Measurements from ENCODE around the gene SEC24D. TPM values are rescaled to one million over a fixed set of nuclear protein-coding genes. Genes with fewer than 3 reads are reported as not detected.

The SEC24D gene
- total and polyA plus RNA-seq, 2 donors (not counting 3 experiments of a cell fraction or from before 2014, with no cell fraction given): 81.5 to 127 TPM

- Histone ChIP-seq H3K4me3 (replicated peaks in 1 of 3; ENCODE audit: insufficient read depth in 1 of 3, low read depth in 1 of 3, low read length in 3 of 3) (no peak overlapping the region), H3K9me3 (replicated peaks; ENCODE audit: control insufficient read depth, insufficient read depth, low read length) (no peaks in the 10 kb centered on the region), H3K9ac (replicated peaks; ENCODE audit: extremely low read depth, insufficient read depth, low read length) (no peak overlapping the region), H3K27me3 (ENCODE audit: control insufficient read depth in 2 of 2, insufficient read depth in 2 of 2, low read length in 2 of 2) (no peaks in the 10 kb centered on the region), H3K4me2 (ENCODE audit: insufficient read depth, low read length) (no peak overlapping the region), H3K9me1 (replicated peaks; ENCODE audit: control insufficient read depth, extremely low read depth, insufficient read depth, low read length) (no peaks in the 10 kb centered on the region), H4K20me1 (replicated peaks; ENCODE audit: control insufficient read depth, extremely low read depth, insufficient read depth, low read length) (peaks cover 2% of the 10 kb centered on the region), H2AFZ (ENCODE audit: low read depth, low read length) (no peak overlapping the region), H3K4me1 (ENCODE audit: control insufficient read depth, extremely low read depth, insufficient read depth, low read length) (peaks cover 2% of the 10 kb centered on the region), H3K36me3 (ENCODE audit: control insufficient read depth in 2 of 2, extremely low read depth in 1 of 2, insufficient read depth in 2 of 2, low read length in 2 of 2) (peaks cover 2 to 11% of the 10 kb centered on the region in 2 experiments), H3K27ac (ENCODE audit: insufficient read depth, low read depth, low read length) (no peak overlapping the region), H3K79me2 (ENCODE audit: control insufficient read depth, insufficient read depth, low read length) (peaks cover 19% of the 10 kb centered on the region)
- no TSS peak for BruUV-seq (replicated peaks)
- ChIA-PET CTCF (interaction anchor here (1.2 to 1.6 kb wide), 2 partner anchors 12 to 14 kb away, joined by 3 to 5 read pairs; no protein-coding TSS in a partner anchor), POLR2A (no interaction called here)
- TF ChIP-seq POLR2A (IDR thresholded peaks at IDR 0.05; ENCODE audit: low read depth, low read length) (no peak), FOS (IDR thresholded peaks at IDR 0.05; ENCODE audit: borderline replicate concordance, insufficient read depth, low read length) (no peak), POLR2AphosphoS5 (IDR thresholded peaks at IDR 0.05; ENCODE audit: insufficient read depth, low read depth, low read length) (no peak), JUN (IDR thresholded peaks at IDR 0.05; ENCODE audit: borderline replicate concordance, insufficient read depth, insufficient read length, low read depth) (no peak)
- FAIRE-seq (no peak), DNase-seq (ENCODE audit: low read depth, low spot score) (no peak)
- dilution Hi-C loops (cut with MboI; ENCODE audit: extremely low pct_ligation_motif_present, low sequenced_read_pairs): no loop called here
- intact Hi-C loops (cut with micrococcal nuclease): no loop called here
Observed at GRCh38 chr4:118788911-118789310, 47.0 kb downstream of the SEC24D start.

DNA sequence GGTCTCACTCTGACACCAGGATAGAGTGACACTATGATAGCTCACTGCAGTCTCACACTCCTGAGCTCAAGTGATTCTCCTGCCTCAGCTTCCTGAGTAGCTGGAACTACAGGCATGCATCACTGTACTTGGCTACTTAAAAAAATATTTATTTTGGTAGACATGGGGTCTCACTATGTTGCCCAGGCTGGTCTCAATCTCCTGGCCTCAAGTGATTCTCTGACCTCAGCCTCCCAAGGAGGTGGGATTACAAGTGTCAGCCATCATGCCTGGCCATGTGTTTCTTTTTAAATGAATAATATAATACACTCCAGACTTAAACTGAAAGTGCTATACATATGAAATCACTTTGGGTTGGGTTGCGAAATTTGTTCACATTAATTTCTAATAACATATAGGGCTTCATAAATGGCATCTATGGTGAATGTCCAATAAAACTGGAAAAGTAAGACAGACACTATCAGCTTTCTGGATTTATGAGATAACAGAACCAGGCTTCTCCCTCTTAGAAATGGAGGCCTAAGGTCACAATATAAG lies 48.0 kb downstream of the SEC24D start:
- CTCF ChIA-PET: interaction anchor here (1.3 to 1.8 kb wide), 3 partner anchors 16 to 47 kb away, joined by 3 to 4 read pairs (median 4); no protein-coding TSS in a partner anchor
- no peak for FAIRE-seq
- dilution Hi-C loops (cut with MboI; ENCODE audit: extremely low pct_ligation_motif_present, low sequenced_read_pairs) (no loop called here), intact Hi-C loops (cut with micrococcal nuclease) (no loop called here)
- no TSS peak for BruUV-seq (replicated peaks)
- Histone ChIP-seq H3K36me3 (ENCODE audit: control insufficient read depth in 2 of 2, extremely low read depth in 1 of 2, insufficient read depth in 2 of 2, low read length in 2 of 2) (peaks cover 5 to 15% of the 10 kb centered on the region in 2 experiments), H3K27ac (ENCODE audit: insufficient read depth, low read depth, low read length) (no peak overlapping the region), H3K4me3 (replicated peaks in 1 of 3; ENCODE audit: insufficient read depth in 1 of 3, low read depth in 1 of 3, low read length in 3 of 3) (no peak overlapping the region), H4K20me1 (replicated peaks; ENCODE audit: control insufficient read depth, extremely low read depth, insufficient read depth, low read length) (peaks cover 2% of the 10 kb centered on the region), H3K9me3 (replicated peaks; ENCODE audit: control insufficient read depth, insufficient read depth, low read length) (no peaks in the 10 kb centered on the region), H3K4me1 (ENCODE audit: control insufficient read depth, extremely low read depth, insufficient read depth, low read length) (peaks cover 2% of the 10 kb centered on the region), H3K9me1 (replicated peaks; ENCODE audit: control insufficient read depth, extremely low read depth, insufficient read depth, low read length) (no peaks in the 10 kb centered on the region), H3K79me2 (ENCODE audit: control insufficient read depth, insufficient read depth, low read length) (peaks cover 21% of the 10 kb centered on the region), H3K4me2 (ENCODE audit: insufficient read depth, low read length) (no peak overlapping the region), H3K9ac (replicated peaks; ENCODE audit: extremely low read depth, insufficient read depth, low read length) (no peak overlapping the region), H2AFZ (ENCODE audit: low read depth, low read length) (no peak overlapping the region), H3K27me3 (ENCODE audit: control insufficient read depth in 2 of 2, insufficient read depth in 2 of 2, low read length in 2 of 2) (no peaks in the 10 kb centered on the region)
- POLR2A ChIA-PET: no interaction called here
- no peak for DNase-seq (ENCODE audit: low read depth, low spot score)
- TF ChIP-seq, protein P1, sequence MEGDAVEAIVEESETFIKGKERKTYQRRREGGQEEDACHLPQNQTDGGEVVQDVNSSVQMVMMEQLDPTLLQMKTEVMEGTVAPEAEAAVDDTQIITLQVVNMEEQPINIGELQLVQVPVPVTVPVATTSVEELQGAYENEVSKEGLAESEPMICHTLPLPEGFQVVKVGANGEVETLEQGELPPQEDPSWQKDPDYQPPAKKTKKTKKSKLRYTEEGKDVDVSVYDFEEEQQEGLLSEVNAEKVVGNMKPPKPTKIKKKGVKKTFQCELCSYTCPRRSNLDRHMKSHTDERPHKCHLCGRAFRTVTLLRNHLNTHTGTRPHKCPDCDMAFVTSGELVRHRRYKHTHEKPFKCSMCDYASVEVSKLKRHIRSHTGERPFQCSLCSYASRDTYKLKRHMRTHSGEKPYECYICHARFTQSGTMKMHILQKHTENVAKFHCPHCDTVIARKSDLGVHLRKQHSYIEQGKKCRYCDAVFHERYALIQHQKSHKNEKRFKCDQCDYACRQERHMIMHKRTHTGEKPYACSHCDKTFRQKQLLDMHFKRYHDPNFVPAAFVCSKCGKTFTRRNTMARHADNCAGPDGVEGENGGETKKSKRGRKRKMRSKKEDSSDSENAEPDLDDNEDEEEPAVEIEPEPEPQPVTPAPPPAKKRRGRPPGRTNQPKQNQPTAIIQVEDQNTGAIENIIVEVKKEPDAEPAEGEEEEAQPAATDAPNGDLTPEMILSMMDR (IDR thresholded peaks at IDR 0.05; ENCODE audit: extremely low read depth in 1 of 2, insufficient read depth in 1 of 2, low read depth in 1 of 2, low read length in 2 of 2): no peak
- TF ChIP-seq MAX (IDR thresholded peaks at IDR 0.05; ENCODE audit: insufficient read depth, insufficient read length) (no peak), FOS (IDR thresholded peaks at IDR 0.05; ENCODE audit: borderline replicate concordance, insufficient read depth, low read length) (no peak), EZH2 (IDR thresholded peaks at IDR 0.05; ENCODE audit: borderline replicate concordance, low read depth, low read length, severe bottlenecking) (no peak), MYC (IDR thresholded peaks at IDR 0.05; ENCODE audit: low read depth, low read length) (no peak), POLR2A (IDR thresholded peaks at IDR 0.05; ENCODE audit: low read depth, low read length) (no peak), POLR2AphosphoS5 (IDR thresholded peaks at IDR 0.05; ENCODE audit: insufficient read depth, low read depth, low read length) (no peak), JUN (IDR thresholded peaks at IDR 0.05; ENCODE audit: borderline replicate concordance, insufficient read depth, insufficient read length, low read depth) (no peak), GATA2 (IDR thresholded peaks at IDR 0.05; ENCODE audit: insufficient read depth, insufficient read length, low read depth, low read length) (no peak)
